ENCODE measurements around the gene RAB26. TPM values are rescaled to one million over a fixed set of nuclear protein-coding genes. Genes with fewer than 3 reads are reported as not detected.

Gene RAB26
- total RNA-seq, 1 donor from 2014 or later, result 1.7 TPM

- DNase-seq, result no peak
- ATAC-seq, result no peak
- intact Hi-C loops (cut with micrococcal nuclease), result no loop called here
Observed at GRCh38 chr16:2172688-2173335, 24.4 kb downstream of the RAB26 start.

- intact Hi-C loops (cut with micrococcal nuclease), result no loop called here
- ATAC-seq (no peak), DNase-seq (no peak)
Observed at GRCh38 chr16:2173366-2173765, 24.9 kb downstream of the RAB26 start.

- intact Hi-C loops (cut with micrococcal nuclease), result no loop called here
- no peak for ATAC-seq
- DNase-seq, result no peak
Observed at GRCh38 chr16:2173916-2174315, 25.5 kb downstream of the RAB26 start.

- no peak for ATAC-seq
- DNase-seq, result no peak
- intact Hi-C loops (cut with micrococcal nuclease), result no loop called here
Observed at GRCh38 chr16:2174396-2175131, 26.1 kb downstream of the RAB26 start.

- DNase-seq, result no peak
- intact Hi-C loops (cut with micrococcal nuclease), result no loop called here
- no peak for ATAC-seq
Observed at GRCh38 chr16:2175454-2175853, 27.0 kb downstream of the RAB26 start.

- DNase-seq, result no peak
- intact Hi-C loops (cut with micrococcal nuclease), result no loop called here
- ATAC-seq, result no peak
Observed at GRCh38 chr16:2176047-2176446, 27.6 kb downstream of the RAB26 start.

GRCh38 chr16:2177101-2177500 lies 28.7 kb downstream of the RAB26 start:
- intact Hi-C loops (cut with micrococcal nuclease), result no loop called here
- DNase-seq (no peak), ATAC-seq (no peak)

GRCh38 chr16:2177561-2177960 lies 29.1 kb downstream of the RAB26 start:
- intact Hi-C loops (cut with micrococcal nuclease), result no loop called here
- no peak for DNase-seq
- ATAC-seq, result no peak

- DNase-seq (no peak), ATAC-seq (no peak)
- intact Hi-C loops (cut with micrococcal nuclease), result no loop called here
Observed at GRCh38 chr16:2178321-2179106, 30.1 kb downstream of the RAB26 start.

GRCh38 chr16:2179107-2179501 lies 30.7 kb downstream of the RAB26 start:
- ATAC-seq (no peak), DNase-seq (no peak)
- intact Hi-C loops (cut with micrococcal nuclease), result no loop called here

- ATAC-seq (no peak), DNase-seq (no peak)
- intact Hi-C loops (cut with micrococcal nuclease), result no loop called here
Observed at GRCh38 chr16:2179576-2179975, 31.2 kb downstream of the RAB26 start.

GRCh38 chr16:2180461-2180860 lies 32.0 kb downstream of the RAB26 start:
- DNase-seq, result no peak
- intact Hi-C loops (cut with micrococcal nuclease), result no loop called here

GRCh38 chr16:2180962-2181923 lies 32.8 kb downstream of the RAB26 start:
- ATAC-seq (no peak), DNase-seq (no peak)
- intact Hi-C loops (cut with micrococcal nuclease), result no loop called here

More at GRCh38 chr16:2180461-2180860, 32.0 kb downstream of the RAB26 start:
- no peak for ATAC-seq

GRCh38 chr16:2181952-2182351 lies 33.5 kb downstream of the RAB26 start:
- intact Hi-C loops (cut with micrococcal nuclease), result no loop called here
- no peak for DNase-seq
- ATAC-seq, result no peak

GRCh38 chr16:2183671-2184070 lies 35.2 kb downstream of the RAB26 start:
- ATAC-seq, result no peak
- intact Hi-C loops (cut with micrococcal nuclease), result no loop called here
- DNase-seq, result no peak

GRCh38 chr16:2184346-2184745 lies 35.9 kb downstream of the RAB26 start:
- intact Hi-C loops (cut with micrococcal nuclease), result no loop called here
- ATAC-seq, result no peak
- no peak for DNase-seq

- no peak for DNase-seq
- intact Hi-C loops (cut with micrococcal nuclease), result no loop called here
- ATAC-seq, result no peak
Observed at GRCh38 chr16:2184962-2185361, 36.5 kb downstream of the RAB26 start.

- intact Hi-C loops (cut with micrococcal nuclease), result no loop called here
- ATAC-seq, result no peak
- no peak for DNase-seq
Observed at GRCh38 chr16:2186064-2186463, 37.6 kb downstream of the RAB26 start.

- ATAC-seq (no peak), DNase-seq (no peak)
- intact Hi-C loops (cut with micrococcal nuclease), result no loop called here
Observed at GRCh38 chr16:2186505-2186904, 38.1 kb downstream of the RAB26 start.
